Breast epithelium (tissue), 3 donors: ENCODE results near the gene SLAMF9.

Experiments
- CTCF ChIP-seq, 3 donors: fragments of 450-650 bp; IDR thresholded peaks; one replicate each; pipeline ENCODE4 v1.5.1; 2016 to 2017; ENCODE audit warnings: antibody characterized with exemption in 3 of 3, mild to moderate bottlenecking in 3 of 3, moderate library complexity in 3 of 3
- POLR2A ChIP-seq: fragments of 450-650 bp; IDR thresholded peaks from one replicate; pipeline ENCODE4 v1.6.1; 2016; ENCODE audit warnings: antibody characterized with exemption, mild to moderate bottlenecking, moderate library complexity

DNA sequence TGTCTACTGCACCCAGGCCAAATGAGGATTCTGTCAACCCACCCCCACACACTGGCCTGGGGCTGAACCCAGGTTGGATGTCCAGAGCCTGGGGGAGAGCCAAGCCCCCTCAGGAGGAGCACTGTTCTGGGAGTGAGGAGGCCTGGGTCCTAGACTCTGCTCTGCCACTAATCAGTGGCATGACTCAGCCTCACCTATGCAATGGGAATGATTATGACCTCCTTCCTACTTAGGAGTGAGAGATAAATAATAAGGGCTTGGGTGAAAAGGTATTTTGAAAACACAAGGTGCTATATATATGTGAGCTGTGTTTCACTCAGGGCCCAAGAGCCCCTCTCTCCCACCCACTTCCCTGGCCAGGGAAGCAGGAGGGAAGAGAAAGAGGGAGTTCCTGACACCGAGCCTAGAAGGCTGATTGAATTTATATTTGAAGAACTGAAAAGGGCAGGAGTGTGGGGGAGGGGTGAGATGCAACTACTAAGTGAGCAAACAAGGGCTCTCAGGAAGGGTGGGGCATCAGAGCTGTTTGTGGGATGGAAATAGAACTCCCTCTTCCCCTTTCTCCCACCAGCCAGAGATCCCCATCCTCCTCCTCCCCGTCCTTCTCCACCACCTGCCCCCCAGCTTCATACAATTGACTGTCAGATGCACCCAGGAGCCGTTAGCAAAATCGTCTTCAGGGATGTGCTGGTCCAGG, 16.8 kb downstream of the SLAMF9 start:
- TF ChIP-seq CTCF (IDR thresholded peaks at IDR 0.05) = no peak
- TF ChIP-seq POLR2A = no peak
